Activated effector memory CD4-positive, alpha-beta T cell treated with Interleukin-2 at 50 U/mL for 16 hours (primary cell): ENCODE measurements around the gene BRPF3.
A peak's percentile ranks its signal among the peaks of the same experiment; 100 is the strongest.
"Not testable (repeated sequence)": the region's sequence is repeated elsewhere in the genome, so short reads cannot be mapped to it uniquely, and the experiment has no call there.

Source experiments
- DNase-seq: peaks from one replicate; pipeline ENCODE4 v3.0.0-alpha.2; 2020

Gene BRPF3

GRCh38 chr6:36200998-36201596 is 4.6 kb downstream of the BRPF3 start:
- DNase-seq: no peak

- DNase-seq: no peak
Measured at GRCh38 chr6:36201612-36202011, 5.1 kb downstream of the BRPF3 start.

GRCh38 chr6:36202101-36202500 is 5.6 kb downstream of the BRPF3 start:
- no peak for DNase-seq

GRCh38 chr6:36204068-36204753 is 7.7 kb downstream of the BRPF3 start:
- peak; percentile 40 for DNase-seq

GRCh38 chr6:36207155-36207554 is 10.6 kb downstream of the BRPF3 start:
- no peak for DNase-seq

GRCh38 chr6:36209606-36210005 is 13.1 kb downstream of the BRPF3 start:
- DNase-seq: no peak

GRCh38 chr6:36210182-36210581 is 13.6 kb downstream of the BRPF3 start:
- DNase-seq: no peak

- no peak for DNase-seq
Measured at GRCh38 chr6:36210886-36211595, 14.5 kb downstream of the BRPF3 start.

GRCh38 chr6:36216559-36216958 is 20.0 kb downstream of the BRPF3 start:
- no peak for DNase-seq

GRCh38 chr6:36217188-36217587 is 20.6 kb downstream of the BRPF3 start:
- no peak for DNase-seq

GRCh38 chr6:36217946-36218345 is 21.4 kb downstream of the BRPF3 start:
- no peak for DNase-seq

GRCh38 chr6:36218516-36218915 is 22.0 kb downstream of the BRPF3 start:
- DNase-seq: not testable (repeated sequence)

- DNase-seq: no peak
Measured at GRCh38 chr6:36219081-36219480, 22.5 kb downstream of the BRPF3 start.

GRCh38 chr6:36220226-36220625 is 23.7 kb downstream of the BRPF3 start:
- DNase-seq: no peak

GRCh38 chr6:36221674-36222073 is 25.1 kb downstream of the BRPF3 start:
- no peak for DNase-seq

- no peak for DNase-seq
Measured at GRCh38 chr6:36222924-36223323, 26.4 kb downstream of the BRPF3 start.

- no peak for DNase-seq
Measured at GRCh38 chr6:36223706-36224105, 27.2 kb downstream of the BRPF3 start.

- DNase-seq: no peak
Measured at GRCh38 chr6:36224918-36225461, 28.4 kb downstream of the BRPF3 start.

GRCh38 chr6:36226438-36227047 is 30.0 kb downstream of the BRPF3 start:
- no peak for DNase-seq

GRCh38 chr6:36227379-36228228 is 31.1 kb downstream of the BRPF3 start:
- no peak for DNase-seq

- DNase-seq: no peak
Measured at GRCh38 chr6:36229223-36229622, 32.7 kb downstream of the BRPF3 start.

- DNase-seq: no peak
Measured at GRCh38 chr6:36230371-36230770, 33.8 kb downstream of the BRPF3 start.

- no peak for DNase-seq
Measured at GRCh38 chr6:36232172-36232571, 35.6 kb downstream of the BRPF3 start.
